Naive thymus-derived CD8-positive, alpha-beta T cell (primary cell): ENCODE data around the gene CACNA1D. TPM values are rescaled to one million over a fixed set of nuclear protein-coding genes. Genes with fewer than 3 reads are reported as not detected.
A peak's percentile ranks its signal among the peaks of the same experiment; 100 is the strongest.

Experiments
- ATAC-seq, 2 donors: fragments of 150-1000 bp; cut with Tn5 transposase in 1 of 2; sonication (Bioruptor Pico), chemical (Tn5 transposase) in 1 of 2; 1 replicate in 1 of 2; 2 replicates in 1 of 2; pipeline ENCODE4 v1.10.0; 2021; ENCODE audit warnings: mild to moderate bottlenecking in 2 of 2, moderate library complexity in 2 of 2
- POLR2A ChIA-PET: fragments of 350-600 bp; sonication (Branson Sonifier 250); formaldehyde crosslinking; loops from one replicate; lab custom pipeline; 2021; ENCODE audit warnings: antibody characterized with exemption; lab: Charles Lee
- DNase-seq, 10 donors: peaks; one replicate each; pipeline versions ENCODE4 v3.0.0 to v3.0.0-alpha.2; 2020 to 2022
- H3K27ac Mint-ChIP-seq, 10 donors: one replicate each; pipeline ENCODE4 v1.8.0; 2020 to 2022; ENCODE audit warnings: mild to moderate bottlenecking in 10 of 10, mixed read lengths in 10 of 10, moderate library complexity in 4 of 10, inconsistent platforms in 1 of 10
- H3K27me3 Mint-ChIP-seq, 5 donors: one replicate each; pipeline ENCODE4 v1.8.0; 2021 to 2022; ENCODE audit warnings: mixed read lengths in 5 of 5
- H3K36me3 Mint-ChIP-seq, 3 donors: one replicate each; pipeline ENCODE4 v1.8.0; 2020 to 2022; ENCODE audit warnings: mixed read lengths in 3 of 3, mild to moderate bottlenecking in 2 of 3, inconsistent platforms in 1 of 3
- H3K4me1 Mint-ChIP-seq, 4 donors: one replicate each; pipeline ENCODE4 v1.8.0; 2021 to 2022; ENCODE audit warnings: mixed read lengths in 4 of 4
- H3K4me3 Mint-ChIP-seq, 10 donors: one replicate each; pipeline ENCODE4 v1.8.0; 2020 to 2022; ENCODE audit warnings: mild to moderate bottlenecking in 10 of 10, mixed read lengths in 10 of 10, moderate library complexity in 6 of 10, inconsistent platforms in 1 of 10
- H3K9me3 Mint-ChIP-seq, 9 donors: one replicate each; pipeline ENCODE4 v1.8.0; 2020 to 2022; ENCODE audit warnings: mixed read lengths in 9 of 9, mild to moderate bottlenecking in 3 of 9, inconsistent platforms in 1 of 9, moderate library complexity in 1 of 9
- polyA plus RNA-seq, 3 donors: library from polyadenylated mRNA; unstranded; fragments of 300-500 nt; fragmentation: Illumina TruSeq; gene quantifications; one replicate each; pipeline ENCODE4 v1.2.3, GENCODE V29; 2021
- total RNA-seq, 8 experiments: library from RNA in 2 of 8; stranded (reverse) in 2 of 8; gene quantifications; one replicate each; pipeline ENCODE4 v1.2.3 and lab custom pipeline; 2021 to 2026

The CACNA1D gene
- total and polyA plus RNA-seq, 5 experiments from 2014 or later: not detected

DNA sequence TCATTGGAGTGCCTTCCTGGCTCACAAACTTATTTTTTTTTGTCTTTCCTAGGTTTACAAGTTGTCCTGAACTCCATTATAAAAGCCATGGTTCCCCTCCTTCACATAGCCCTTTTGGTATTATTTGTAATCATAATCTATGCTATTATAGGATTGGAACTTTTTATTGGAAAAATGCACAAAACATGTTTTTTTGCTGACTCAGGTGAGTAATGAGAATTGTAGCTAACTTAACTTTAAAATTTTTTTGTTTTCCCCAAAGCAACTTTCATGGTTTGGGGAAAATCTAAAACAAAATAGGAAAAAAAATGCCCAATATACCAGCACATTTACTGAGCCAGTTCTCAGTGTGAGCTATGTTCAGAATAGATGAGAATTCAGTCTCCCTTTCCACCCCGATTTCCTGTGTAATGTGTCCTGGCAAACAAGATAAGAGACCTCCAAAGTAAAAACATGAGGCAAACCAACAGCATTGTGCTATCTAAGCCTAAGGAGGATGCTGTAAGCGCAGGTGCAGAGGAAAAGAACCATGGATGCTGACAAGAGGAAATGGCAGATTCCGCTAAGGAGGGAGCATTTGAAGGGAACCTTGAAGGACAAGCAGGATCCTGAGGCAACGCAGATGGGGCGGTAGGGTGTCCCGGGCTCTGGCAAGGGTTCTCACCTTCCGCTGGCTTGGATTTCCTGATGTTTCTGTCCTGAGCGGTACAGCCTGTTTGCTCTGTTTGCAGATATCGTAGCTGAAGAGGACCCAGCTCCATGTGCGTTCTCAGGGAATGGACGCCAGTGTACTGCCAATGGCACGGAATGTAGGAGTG, 171.4 kb downstream of the CACNA1D start:
- POLR2A ChIA-PET: no interaction called here
- Mint-ChIP-seq H3K4me3 (no peak overlapping the region), H3K4me1 (no peaks in the 10 kb centered on the region), H3K9me3 (peaks cover 7 to 35% (median 19%) of the 10 kb centered on the region in 9 donors), H3K27ac (peak overlapping the region in 1 of 10 donors; percentile 51), H3K36me3 (peaks cover 0 to 30% (median 6%) of the 10 kb centered on the region in 3 donors), H3K27me3 (peaks cover 15 to 54% (median 36%) of the 10 kb centered on the region in 5 donors)
- no peak for ATAC-seq
- no peak for DNase-seq

DNA sequence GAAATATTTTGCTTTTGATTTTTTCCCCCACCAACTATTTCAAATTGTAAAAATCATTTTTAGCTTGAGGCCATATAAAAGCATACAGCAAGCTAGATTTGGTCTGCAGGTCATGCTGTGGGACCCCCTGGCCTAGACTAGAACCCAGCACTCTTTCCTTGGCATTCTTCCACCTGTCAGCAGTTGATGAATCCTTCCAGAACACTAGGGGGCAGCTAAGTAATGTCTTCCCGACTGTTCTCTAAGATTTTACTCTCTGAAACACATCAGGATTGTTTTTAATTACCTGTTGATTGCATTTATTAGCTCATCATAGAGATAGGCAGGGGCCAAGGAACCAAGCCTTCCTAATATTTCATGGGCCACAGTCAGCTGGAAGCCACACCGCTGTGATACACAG, 174.5 kb downstream of the CACNA1D start:
- Mint-ChIP-seq H3K4me3 (no peak overlapping the region), H3K36me3 (peaks cover 0 to 7% (median 0%) of the 10 kb centered on the region in 3 donors), H3K4me1 (no peaks in the 10 kb centered on the region), H3K9me3 (peaks cover 0 to 8% (median 3%) of the 10 kb centered on the region in 9 donors), H3K27me3 (peaks cover 10 to 53% (median 21%) of the 10 kb centered on the region in 5 donors), H3K27ac (no peak overlapping the region)
- POLR2A ChIA-PET: no interaction called here
- DNase-seq (no peak), ATAC-seq (no peak)

DNA sequence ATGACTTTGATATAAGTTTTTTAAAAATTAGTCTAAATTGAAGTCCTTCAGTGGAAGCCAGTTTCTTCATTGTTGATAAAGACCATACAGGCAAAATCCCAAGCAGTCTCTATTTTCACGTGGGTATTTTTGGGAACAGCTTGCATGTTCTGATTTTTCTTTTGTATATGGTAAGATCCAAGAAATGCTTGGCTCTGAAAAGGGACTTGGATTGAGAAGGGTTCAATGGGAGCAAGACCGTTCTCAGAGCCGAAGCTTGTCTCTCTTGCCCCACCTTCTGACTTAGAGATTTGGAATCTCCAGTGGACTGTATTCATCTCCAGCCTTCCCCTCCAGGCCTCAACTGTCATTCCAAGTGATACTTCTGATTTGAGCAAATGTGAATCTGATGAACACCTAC, 176.3 kb downstream of the CACNA1D start:
- H3K9me3 Mint-ChIP-seq: no peaks in the 10 kb centered on the region
- H3K4me1 Mint-ChIP-seq: no peaks in the 10 kb centered on the region
- DNase-seq (no peak), ATAC-seq (no peak)
- H3K36me3 Mint-ChIP-seq: no peaks in the 10 kb centered on the region
- POLR2A ChIA-PET: no interaction called here
- H3K27me3 Mint-ChIP-seq: peaks cover 4 to 57% (median 23%) of the 10 kb centered on the region in 5 donors
- no peak overlapping the region for H3K27ac Mint-ChIP-seq
- no peak overlapping the region for H3K4me3 Mint-ChIP-seq

DNA sequence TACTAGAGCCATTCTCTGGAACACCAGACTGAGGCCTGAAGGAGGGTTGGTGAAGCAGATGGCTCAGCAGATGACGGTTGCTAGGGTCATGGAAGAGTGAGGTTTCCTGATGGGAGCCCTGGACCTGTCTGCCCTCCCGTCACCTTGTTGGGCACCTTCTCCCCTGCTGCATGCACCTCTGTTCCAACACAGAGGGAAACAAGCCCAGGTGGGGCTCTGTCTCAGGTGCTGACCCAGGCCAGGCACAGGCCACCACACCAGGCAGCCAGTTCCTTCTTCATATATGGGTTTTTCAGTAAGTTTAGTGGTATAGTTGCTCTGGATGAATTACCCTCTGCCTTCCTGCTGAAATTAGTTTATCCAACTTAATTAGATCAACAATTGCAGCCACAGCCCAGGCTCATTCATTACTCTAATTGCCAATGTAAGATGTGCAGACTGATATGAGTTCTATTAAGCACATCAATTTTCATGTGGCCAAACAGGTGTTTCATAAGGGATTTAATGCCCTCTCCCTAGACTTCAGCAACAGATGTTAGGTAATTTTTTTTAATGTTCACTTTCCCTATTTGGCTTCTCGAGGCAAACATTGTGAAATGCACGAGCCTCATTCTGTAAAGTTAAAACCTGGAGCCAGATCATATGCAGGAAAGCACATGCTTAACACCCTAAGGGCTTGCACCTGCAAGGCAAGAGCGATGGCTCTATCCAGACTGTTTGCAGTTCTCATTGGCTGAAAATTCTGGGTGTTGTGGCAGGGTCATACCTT, 177.0 kb downstream of the CACNA1D start:
- no peak overlapping the region for H3K4me3 Mint-ChIP-seq
- no peak overlapping the region for H3K27ac Mint-ChIP-seq
- ATAC-seq: no peak
- peaks cover 4 to 51% (median 22%) of the 10 kb centered on the region in 5 donors for H3K27me3 Mint-ChIP-seq
- no peaks in the 10 kb centered on the region for H3K9me3 Mint-ChIP-seq
- no peaks in the 10 kb centered on the region for H3K36me3 Mint-ChIP-seq
- no peak for DNase-seq
- POLR2A ChIA-PET: no interaction called here
- H3K4me1 Mint-ChIP-seq: no peaks in the 10 kb centered on the region

DNA sequence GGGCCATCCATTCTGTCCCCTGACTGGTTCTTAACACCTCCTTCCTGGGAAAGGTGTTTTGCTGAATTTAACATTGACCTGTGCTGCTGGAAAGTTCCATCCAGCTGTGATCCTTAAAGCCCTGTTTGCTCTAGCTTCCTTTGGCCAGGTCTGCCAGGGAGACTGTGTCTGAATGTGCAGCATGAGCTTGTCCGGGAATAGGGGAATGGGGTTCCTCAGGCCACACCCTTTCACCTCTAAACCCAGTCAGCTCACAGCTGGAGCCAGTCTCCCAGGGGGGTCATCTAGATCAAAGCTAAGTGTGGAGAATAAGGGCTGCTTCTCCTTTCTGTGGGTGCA, 177.5 kb downstream of the CACNA1D start:
- ATAC-seq (no peak), DNase-seq (no peak)
- Mint-ChIP-seq H3K27me3 (peaks cover 7 to 54% (median 24%) of the 10 kb centered on the region in 5 donors), H3K4me3 (no peak overlapping the region), H3K4me1 (no peaks in the 10 kb centered on the region), H3K9me3 (no peaks in the 10 kb centered on the region), H3K36me3 (no peaks in the 10 kb centered on the region), H3K27ac (no peak overlapping the region)
- POLR2A ChIA-PET: interaction anchor here (0.7 kb wide), 1 partner anchor 11 kb away, joined by 3 read pairs; no protein-coding TSS in a partner anchor

DNA sequence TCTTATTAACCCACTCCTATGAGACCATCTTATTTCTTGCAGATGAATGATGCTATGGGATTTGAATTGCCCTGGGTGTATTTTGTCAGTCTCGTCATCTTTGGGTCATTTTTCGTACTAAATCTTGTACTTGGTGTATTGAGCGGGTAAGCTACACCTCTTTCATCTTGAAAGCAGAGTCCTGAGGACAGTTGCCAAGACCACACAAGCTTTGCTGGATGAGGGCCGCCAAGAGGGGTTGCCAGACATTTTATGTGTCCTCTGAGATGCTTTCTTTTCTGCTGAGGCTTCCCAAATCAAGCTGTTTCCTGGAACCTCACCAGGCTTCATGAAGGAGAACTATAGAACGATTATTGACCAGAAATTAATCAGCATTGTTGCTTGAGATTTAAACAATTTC, 178.6 kb downstream of the CACNA1D start:
- DNase-seq: no peak
- Mint-ChIP-seq H3K9me3 (no peaks in the 10 kb centered on the region), H3K27me3 (peaks cover 5 to 60% (median 25%) of the 10 kb centered on the region in 5 donors), H3K4me3 (no peak overlapping the region), H3K27ac (no peak overlapping the region), H3K36me3 (no peaks in the 10 kb centered on the region), H3K4me1 (no peaks in the 10 kb centered on the region)
- POLR2A ChIA-PET: no interaction called here
- no peak for ATAC-seq

DNA sequence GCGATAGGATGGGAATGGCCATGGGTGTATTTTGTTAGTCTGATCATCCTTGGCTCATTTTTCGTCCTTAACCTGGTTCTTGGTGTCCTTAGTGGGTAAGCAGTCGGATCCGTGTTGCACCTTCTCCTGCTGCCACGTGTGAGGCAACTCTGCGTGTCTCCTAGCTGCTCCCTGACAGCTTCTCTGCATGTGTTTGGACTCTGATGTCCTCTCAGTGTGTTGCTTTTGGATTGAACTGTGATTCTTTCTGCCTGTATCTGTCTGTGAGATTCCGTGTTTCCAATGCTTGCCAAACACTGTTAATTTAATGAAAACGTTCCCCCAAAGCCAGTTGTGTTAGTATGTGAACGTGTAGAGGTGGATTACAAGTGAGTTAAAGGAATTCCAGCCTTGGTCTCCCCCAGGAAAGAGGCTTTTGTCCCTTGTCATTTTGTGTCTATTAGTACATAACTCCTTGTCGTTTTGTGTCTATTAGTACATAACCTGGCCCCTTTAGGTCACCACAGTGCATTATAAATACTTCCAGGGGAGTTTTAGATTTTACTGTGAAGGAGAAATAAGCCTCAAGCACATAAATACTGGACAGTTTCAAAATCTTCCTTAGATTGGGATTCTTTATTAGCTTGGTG, 179.4 kb downstream of the CACNA1D start:
- no peak overlapping the region for H3K4me3 Mint-ChIP-seq
- H3K36me3 Mint-ChIP-seq: no peaks in the 10 kb centered on the region
- no peaks in the 10 kb centered on the region for H3K4me1 Mint-ChIP-seq
- no peak overlapping the region for H3K27ac Mint-ChIP-seq
- peaks cover 4 to 57% (median 22%) of the 10 kb centered on the region in 5 donors for H3K27me3 Mint-ChIP-seq
- no peak for DNase-seq
- POLR2A ChIA-PET: no interaction called here
- H3K9me3 Mint-ChIP-seq: no peaks in the 10 kb centered on the region
- no peak for ATAC-seq

DNA sequence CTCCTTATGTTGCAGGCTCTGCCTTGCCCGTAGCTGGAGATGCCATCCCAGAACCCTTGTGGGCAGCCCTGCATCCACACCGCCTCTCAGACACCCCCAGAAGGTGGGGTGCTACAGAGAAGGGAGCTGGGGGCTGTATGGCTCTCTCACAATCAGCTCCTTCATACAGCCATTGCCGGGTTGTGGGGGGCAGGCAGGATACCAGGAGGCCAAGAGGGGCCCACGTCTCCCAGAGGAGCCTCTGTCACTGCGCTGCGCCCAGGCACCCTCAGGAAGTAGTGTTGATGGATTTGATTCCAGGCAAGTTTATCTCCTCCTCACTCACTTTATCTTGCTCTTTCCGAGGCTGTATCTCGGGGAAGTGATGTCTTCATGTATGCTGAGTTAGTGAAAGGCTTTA, 180.2 kb downstream of the CACNA1D start:
- ATAC-seq (no peak), DNase-seq (no peak)
- Mint-ChIP-seq H3K4me3 (no peak overlapping the region), H3K4me1 (no peaks in the 10 kb centered on the region), H3K9me3 (no peaks in the 10 kb centered on the region), H3K27ac (no peak overlapping the region), H3K36me3 (no peaks in the 10 kb centered on the region), H3K27me3 (peaks cover 5 to 50% (median 19%) of the 10 kb centered on the region in 5 donors)
- POLR2A ChIA-PET: no interaction called here

DNA sequence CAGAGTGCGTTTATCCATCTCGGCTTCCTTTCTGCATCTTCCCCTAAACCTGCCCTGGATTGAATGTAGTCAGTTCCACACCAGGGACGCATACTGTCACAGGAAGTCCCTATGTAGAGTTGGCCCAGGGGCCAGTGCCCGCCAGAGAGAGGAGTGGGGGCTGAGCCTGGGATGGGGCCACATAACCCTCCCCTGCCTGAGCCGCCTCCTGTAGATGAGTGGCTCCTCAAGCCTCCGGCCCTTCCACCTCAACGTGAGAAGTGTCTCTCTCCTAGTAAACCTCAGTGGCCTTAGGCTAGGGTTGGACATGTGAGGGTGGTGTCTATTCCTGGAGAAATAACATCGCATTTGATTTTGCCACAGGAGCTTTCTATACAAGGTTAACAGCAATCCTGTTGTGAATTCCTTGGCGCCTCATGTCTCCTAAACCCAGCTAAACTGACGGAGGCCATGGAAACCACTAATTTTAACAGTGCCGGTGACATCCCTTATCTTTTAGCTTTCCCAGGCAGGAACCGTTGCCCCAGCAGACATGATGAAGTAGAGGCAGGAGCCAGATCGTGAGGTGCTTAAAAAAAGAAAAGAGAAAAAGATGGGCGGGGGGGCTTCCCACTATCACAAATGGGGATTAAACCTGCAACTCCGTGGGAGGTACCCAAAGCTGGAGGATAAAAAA, 180.7 kb downstream of the CACNA1D start:
- Mint-ChIP-seq H3K4me3 (no peak overlapping the region), H3K27ac (peak overlapping the region in 1 of 10 donors; percentile 25), H3K27me3 (peaks cover 5 to 47% (median 19%) of the 10 kb centered on the region in 5 donors), H3K4me1 (no peaks in the 10 kb centered on the region), H3K9me3 (no peaks in the 10 kb centered on the region), H3K36me3 (no peaks in the 10 kb centered on the region)
- DNase-seq (no peak), ATAC-seq (no peak)
- POLR2A ChIA-PET: no interaction called here

DNA sequence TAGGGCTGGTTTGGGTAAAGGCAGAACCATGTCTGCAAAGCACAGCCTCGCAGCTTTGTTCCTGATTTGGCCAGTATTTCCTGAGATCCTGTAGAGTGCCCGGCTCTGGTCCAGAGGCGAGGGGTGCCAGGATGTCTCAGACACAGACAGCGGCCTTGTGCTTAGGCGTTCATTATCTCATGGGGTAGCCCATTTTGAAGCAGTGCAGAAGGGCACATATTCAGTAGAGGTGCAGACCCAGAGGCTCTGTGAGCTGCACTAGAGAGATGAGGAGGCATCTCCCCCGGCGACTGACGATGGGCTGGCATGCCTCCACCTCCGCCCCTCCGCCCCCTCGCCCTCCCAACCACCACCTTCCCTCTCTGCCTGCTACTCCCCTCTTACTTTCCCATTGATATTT, 181.5 kb downstream of the CACNA1D start:
- DNase-seq (no peak), ATAC-seq (no peak)
- no peaks in the 10 kb centered on the region for H3K9me3 Mint-ChIP-seq
- H3K4me3 Mint-ChIP-seq: no peak overlapping the region
- H3K27ac Mint-ChIP-seq: no peak overlapping the region
- H3K27me3 Mint-ChIP-seq: peaks cover 8 to 50% (median 20%) of the 10 kb centered on the region in 5 donors
- no peaks in the 10 kb centered on the region for H3K4me1 Mint-ChIP-seq
- POLR2A ChIA-PET: no interaction called here
- no peaks in the 10 kb centered on the region for H3K36me3 Mint-ChIP-seq

DNA sequence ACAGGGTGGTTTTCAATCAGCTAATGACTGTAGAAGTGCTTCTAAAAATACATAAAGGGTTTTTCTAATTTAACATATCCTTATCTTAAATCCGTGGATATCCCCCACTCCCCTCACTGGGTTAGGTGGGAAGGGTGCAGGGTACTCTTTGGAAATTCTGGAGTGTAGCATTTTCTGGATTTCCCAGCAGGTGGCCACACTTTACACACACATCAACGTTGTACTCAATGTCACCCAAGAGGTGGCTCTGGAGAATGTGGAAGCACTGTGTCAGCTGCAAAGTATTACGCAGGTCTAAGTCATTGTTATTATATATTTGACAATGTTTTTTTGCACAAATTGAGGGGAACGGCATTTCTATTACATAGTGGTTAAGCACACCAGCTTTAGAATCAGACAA, 183.0 kb downstream of the CACNA1D start:
- Mint-ChIP-seq H3K27me3 (peaks cover 17 to 57% (median 28%) of the 10 kb centered on the region in 5 donors), H3K36me3 (no peaks in the 10 kb centered on the region), H3K4me1 (no peaks in the 10 kb centered on the region), H3K9me3 (no peaks in the 10 kb centered on the region), H3K4me3 (no peak overlapping the region), H3K27ac (no peak overlapping the region)
- no peak for DNase-seq
- POLR2A ChIA-PET: no interaction called here
- ATAC-seq: no peak

DNA sequence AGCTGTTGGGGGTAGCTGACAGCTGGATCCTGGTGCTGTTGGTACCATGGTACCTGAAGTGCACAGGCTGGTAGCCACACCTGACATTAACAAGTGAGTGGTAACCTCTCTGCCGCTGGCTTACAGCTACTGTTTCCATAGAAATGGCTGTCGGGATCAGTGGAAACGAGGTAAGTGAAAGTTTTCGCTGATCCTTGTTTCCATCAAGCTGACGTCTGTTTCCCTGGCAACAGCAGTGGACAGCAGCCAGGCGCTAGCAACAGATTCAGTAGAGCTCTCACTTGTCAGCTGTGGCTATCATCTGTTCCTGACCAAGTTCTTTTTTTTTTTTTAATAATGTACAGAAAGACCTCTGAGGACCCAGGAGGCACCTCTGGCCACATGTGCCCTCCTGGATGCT, 185.6 kb downstream of the CACNA1D start:
- DNase-seq (no peak), ATAC-seq (no peak)
- Mint-ChIP-seq H3K27ac (no peak overlapping the region), H3K4me1 (no peaks in the 10 kb centered on the region), H3K36me3 (no peaks in the 10 kb centered on the region), H3K4me3 (no peak overlapping the region), H3K9me3 (no peaks in the 10 kb centered on the region), H3K27me3 (peaks cover 21 to 51% (median 32%) of the 10 kb centered on the region in 5 donors)
- POLR2A ChIA-PET: no interaction called here
